Gastrocnemius medialis (tissue), 4 donors: ENCODE results near the gene PRKG1.
"Not testable (repeated sequence)": the region's sequence is repeated elsewhere in the genome, so short reads cannot be mapped to it uniquely, and the experiment has no call there.

Source experiments
- POLR2A ChIP-seq, 2 donors: fragments of 450-650 bp; IDR thresholded peaks; one replicate each; pipeline ENCODE4 v1.6.1; 2017; ENCODE audit warnings: antibody characterized with exemption in 2 of 2, mild to moderate bottlenecking in 2 of 2, moderate library complexity in 2 of 2
- TF ChIP-seq, protein P1 (sequence below), 5 experiments: fragments of 450-650 bp in 3 of 5; fragments of 200-600 bp in 2 of 5; sonication (generic) in 2 of 5; IDR thresholded peaks in 4 of 5; conservative IDR thresholded peaks in 1 of 5; 1 replicate in 4 of 5; 2 replicates in 1 of 5; pipeline ENCODE4 v1.5.1; 2016 to 2019; ENCODE audit warnings: antibody characterized with exemption in 5 of 5, mild to moderate bottlenecking in 3 of 5, moderate library complexity in 3 of 5

DNA sequence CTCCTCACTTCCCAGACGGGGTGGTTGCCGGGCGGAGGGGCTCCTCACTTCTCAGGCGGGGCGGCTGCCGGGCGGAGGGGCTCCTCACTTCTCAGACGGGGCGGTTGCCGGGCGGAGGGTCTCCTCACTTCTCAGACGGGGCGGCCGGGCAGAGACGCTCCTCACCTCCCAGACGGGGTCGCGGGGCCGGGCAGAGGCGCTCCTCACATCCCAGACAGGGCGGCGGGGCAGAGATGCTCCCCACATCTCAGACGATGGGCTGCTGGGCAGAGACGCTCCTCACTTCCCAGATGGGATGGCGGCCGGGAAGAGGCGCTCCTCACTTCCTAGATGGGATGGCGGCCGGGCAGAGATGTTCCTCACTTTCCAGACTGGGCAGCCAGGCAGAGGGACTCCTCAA is 318.7 kb downstream of the PRKG1 start:
- TF ChIP-seq, protein P1, sequence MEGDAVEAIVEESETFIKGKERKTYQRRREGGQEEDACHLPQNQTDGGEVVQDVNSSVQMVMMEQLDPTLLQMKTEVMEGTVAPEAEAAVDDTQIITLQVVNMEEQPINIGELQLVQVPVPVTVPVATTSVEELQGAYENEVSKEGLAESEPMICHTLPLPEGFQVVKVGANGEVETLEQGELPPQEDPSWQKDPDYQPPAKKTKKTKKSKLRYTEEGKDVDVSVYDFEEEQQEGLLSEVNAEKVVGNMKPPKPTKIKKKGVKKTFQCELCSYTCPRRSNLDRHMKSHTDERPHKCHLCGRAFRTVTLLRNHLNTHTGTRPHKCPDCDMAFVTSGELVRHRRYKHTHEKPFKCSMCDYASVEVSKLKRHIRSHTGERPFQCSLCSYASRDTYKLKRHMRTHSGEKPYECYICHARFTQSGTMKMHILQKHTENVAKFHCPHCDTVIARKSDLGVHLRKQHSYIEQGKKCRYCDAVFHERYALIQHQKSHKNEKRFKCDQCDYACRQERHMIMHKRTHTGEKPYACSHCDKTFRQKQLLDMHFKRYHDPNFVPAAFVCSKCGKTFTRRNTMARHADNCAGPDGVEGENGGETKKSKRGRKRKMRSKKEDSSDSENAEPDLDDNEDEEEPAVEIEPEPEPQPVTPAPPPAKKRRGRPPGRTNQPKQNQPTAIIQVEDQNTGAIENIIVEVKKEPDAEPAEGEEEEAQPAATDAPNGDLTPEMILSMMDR (IDR thresholded peaks at IDR 0.05 in 4 of 5, conservative IDR thresholded peaks at IDR 0.05 in 1 of 5), result not testable (repeated sequence)
- not testable (repeated sequence) for TF ChIP-seq POLR2A (IDR thresholded peaks at IDR 0.05)
